ENCODE results near the gene C2.
"Not testable (repeated sequence)": the region's sequence is repeated elsewhere in the genome, so short reads cannot be mapped to it uniquely, and the experiment has no call there.

C2 gene

DNA sequence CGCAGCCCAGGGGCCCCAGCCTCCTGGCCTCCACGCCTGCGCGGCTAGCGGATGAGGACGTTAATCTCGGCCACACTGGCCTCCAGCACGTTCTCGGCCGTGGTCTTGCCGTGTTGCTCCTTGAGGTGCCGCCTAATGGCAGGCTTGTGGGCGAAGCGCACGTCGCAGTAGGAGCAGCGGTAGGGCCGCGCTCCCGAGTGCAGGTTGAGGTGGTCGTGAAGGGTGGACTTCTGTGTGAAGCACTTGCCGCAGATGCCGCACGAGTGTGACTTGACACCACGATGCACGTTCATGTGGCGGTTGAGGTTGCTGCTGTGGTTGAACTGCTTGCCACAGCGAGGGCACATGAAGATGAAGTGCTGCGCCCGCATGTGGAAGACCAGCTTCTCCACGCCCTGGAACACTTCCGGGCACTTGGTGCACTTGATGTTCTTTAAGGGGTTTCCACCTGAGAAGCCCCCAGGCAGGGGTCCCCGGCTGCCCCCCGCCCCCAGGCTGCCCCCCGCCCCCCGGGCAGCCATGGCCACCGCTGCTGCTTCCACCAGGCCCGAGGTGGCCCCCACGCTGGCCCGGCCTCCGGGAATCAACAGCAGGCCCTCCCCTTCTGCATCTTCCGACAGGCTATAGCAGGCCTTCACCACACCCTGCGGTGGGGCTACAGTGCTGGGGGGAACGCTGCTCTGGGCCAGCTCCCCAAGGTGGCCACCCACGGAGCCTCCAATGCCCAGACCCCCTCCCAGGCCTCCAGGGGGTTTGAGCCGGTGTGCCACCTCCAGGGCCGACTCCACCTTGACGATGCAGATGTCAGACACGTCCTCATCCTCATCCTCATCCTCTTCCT is 27.4 kb upstream of the C2 start:
- no peak for DNase-seq

DNA sequence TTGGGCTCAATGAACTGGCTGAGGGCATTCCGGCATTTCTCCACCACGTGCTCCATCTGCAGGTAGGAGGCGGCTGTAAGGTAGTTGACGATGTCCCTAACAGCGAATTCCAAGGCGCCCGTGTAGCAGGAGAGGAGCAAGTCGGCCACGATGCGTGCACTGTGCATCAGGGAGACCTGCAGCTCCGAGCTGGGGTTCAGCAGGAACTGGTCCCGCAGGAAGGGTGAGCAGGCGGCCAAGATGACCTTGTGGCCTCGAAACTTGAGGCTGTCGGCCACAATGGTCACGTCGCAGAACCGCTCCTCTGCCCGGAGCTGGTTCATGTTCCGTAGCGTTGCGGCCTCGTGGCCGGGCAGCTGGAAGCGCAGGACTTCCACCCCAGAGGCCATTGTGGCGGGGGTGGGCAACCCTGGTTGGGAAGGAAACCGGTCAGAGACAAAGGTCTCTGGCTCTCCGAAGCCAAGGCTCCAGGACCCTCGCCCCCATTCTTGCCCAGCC is 26.6 kb upstream of the C2 start:
- DNase-seq, result no peak

DNA sequence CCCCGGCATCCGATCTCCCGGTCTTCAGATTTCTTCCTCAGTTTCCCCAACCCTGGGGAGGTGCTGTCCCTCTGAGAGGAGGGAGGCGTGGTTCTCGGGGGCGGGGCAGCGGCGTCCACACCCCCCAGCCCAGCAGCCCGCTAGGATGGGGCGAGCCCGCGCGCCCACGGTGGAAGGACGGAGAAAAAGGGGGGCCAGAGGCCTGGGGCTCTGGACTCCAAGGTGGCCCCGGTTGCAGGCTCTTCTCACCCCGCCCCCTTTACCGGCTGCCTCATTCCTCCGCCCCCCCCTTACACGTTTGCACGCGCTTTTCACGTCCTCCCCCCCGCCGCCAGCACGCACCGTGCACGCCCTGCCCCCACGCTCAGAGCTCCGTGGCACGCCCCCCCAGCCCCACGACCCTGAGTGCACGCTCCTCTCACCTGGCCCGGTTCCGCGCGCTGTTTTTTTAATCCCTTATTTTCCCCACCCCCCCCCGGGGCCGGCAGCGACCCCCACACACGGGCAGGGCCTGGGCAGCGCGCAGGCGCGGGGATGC is 26.0 kb upstream of the C2 start:
- DNase-seq, result peak; percentile 53

DNA sequence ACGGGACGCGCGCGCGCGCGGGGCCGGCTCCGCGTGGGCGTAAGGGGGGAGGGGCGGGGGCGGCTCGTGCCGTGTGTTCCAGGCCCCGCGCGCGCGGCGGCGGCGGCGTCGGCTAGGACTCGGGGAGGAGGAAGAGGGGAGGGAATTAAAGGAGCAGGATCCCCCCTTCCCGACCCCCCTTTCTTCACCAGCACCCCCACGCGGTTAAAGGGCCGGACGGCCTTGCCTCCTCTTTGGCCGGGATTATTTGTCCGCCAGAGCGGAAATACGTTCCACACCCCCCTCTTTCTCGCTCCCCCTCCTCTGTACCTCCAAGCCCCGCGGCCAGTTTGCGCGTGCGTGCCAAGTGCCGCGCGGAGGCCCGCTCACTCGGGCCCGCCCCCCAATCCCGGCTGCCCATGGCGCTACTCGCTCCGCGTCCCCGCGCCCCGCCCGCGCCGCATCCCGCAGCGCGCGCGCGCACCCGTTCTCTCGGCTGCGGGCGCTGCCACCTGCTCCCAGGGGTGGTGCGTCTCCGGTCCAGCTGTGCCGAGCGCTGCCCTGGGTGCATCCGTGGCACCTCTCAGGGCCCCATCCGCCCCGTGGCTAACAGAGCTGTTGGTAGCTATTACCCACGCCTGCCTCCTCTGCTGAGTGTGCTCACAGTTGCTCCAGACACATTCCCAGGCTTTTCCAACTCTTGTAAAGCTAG is 25.4 kb upstream of the C2 start, which contains the start of gene ZBTB12:
Gene ZBTB12 (minus strand): TSS at position 134 of the 691 bp plus-strand sequence. CDS start 781 bp downstream, outside the sequence.
- DNase-seq, result peak; percentile 95

DNA sequence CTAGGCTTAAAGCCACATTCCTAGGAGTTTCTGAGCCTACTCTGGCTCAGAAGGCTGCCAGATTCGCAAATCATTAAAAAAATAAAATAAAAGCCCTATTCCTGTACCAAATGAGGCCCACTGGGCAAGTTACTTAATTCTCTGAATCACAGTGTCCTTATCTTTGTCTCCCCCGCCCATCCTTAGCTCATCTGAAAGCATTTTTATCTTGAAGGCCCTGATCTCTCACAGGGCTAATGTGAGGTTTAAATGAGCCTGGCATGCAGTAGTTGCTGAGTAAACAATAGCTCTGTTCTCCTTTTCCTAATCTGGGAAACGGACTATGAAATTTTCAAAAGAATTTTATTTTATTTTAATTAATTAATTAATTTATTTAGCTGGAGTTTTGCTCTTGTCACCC is 23.6 kb upstream of the C2 start:
- DNase-seq, result no peak

DNA sequence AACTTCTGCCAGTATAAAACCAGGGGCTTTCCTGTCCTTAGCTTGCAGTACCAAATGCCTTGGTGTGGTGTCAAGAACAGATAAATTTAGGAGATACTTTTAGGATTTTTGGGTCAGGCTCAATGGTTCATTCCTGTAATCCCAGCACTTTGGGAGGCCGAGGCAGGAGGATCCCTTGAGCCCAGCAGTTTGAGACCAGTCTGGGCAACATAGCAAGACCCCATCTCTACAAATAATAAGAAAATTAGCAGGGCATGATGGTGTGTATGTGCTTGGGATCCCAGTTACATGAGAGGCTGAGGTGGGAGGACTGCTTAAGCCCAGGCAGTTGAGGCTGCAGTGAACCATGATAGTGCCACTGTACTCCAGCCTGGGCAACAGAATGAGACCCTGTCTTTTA is 22.5 kb upstream of the C2 start:
- DNase-seq, result no peak

DNA sequence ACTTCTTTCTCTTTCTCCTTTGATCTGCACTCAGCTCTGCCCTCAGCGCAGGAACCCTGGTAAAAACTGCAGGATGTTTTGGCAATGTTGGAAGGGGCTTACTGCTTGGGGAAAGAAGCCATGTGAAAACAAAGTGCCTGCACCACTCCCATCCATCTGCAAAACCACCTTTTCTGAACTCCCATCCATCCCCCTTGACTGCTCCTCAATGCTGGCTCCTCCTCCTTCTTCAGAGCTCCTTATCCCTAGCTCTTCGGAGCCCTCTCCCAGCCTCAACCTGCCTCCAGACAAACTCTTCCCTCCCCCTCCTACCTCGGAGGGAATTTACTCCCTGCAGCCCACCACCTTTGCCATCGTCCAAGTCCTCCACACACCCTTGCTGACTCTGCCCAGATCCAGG is 21.4 kb upstream of the C2 start:
- no peak for DNase-seq

DNA sequence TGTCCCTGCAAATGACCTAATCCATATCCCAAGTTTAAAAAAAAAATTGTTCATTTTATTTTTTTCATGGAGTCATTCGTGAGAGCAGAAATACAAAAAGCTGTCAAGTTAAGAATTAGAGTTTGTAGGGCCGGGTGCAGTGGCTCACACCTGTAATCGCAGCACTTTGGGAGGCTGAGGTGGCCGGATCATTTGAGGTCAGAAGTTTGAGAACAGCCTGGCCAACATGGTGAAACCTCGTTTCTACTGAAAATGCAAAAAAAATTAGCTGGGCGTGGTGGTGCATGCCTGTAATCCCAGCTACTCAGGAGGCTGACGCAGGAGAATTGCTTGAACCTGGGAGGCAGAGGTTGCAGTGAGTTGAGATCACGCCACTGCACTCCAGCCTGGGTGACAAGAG is 20.8 kb upstream of the C2 start:
- DNase-seq, result not testable (repeated sequence)

DNA sequence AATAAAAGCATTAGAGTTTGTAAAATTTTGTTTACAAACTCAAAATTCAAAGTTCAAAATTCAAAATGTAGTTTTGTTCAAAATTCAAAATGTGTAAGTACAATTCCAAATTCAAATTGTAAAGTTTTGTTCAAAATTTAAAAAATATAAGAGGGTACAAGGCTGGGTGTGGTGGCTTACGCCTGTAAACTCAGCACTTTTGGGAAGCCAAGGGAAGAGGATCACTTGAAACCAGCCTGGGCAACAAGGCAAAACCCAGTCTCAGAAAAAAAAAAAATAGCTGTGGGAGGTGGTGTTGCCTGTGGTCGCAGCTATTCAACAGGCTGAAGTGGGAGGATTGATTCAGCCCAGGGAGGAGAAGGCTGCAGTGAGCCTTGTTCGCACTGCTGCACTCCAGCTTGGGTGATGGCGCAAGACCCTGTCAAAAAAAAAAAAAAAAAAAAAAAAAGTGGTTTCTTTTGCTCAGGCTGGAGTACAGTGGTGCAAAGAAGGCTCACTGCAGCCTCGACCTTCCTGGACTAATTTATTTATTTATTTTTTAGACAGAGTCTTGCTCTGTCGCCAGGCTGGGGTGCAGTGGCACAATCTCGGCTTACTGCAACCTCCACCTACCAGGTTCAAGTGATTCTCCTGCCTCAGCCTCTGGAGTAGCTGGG is 20.2 kb upstream of the C2 start:
- DNase-seq, result no peak

DNA sequence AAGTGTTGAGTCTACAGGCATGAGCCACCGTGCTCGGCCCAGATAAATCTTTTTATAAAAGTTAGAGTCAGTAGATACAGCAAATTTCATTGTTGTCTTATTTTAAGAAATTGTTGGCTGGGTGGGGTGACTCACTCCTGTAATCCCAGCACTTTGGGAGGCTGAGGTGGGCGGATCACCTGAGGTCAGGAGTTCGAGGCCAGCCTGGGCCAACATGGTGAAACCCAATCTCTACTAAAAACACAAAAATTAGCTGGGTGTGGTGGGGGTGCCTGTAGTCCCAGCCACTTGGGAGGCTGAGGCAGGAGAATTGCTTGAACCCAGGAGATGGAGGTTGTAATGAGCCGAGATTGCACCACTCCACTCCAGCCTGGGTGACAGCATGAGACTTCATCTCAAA is 19.3 kb upstream of the C2 start:
- DNase-seq, result not testable (repeated sequence)

DNA sequence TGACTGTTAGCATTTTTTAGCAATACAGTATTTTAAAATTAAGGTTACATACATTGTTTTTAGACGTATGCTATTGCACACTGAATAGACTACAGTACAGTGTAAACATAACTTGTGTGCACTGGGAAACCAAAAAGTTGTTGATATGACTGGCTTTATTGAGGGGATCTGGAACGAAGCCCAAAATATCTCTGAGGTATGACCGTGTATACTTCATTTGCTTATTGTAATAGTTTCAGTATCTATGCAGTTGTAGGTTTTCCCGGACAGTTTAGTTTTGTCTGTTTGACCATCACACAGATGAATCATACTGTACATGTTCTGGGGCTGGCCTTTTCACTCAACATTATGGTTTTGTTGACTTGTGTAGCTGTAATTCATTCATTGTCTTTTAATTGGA is 18.7 kb upstream of the C2 start:
- no peak for DNase-seq

DNA sequence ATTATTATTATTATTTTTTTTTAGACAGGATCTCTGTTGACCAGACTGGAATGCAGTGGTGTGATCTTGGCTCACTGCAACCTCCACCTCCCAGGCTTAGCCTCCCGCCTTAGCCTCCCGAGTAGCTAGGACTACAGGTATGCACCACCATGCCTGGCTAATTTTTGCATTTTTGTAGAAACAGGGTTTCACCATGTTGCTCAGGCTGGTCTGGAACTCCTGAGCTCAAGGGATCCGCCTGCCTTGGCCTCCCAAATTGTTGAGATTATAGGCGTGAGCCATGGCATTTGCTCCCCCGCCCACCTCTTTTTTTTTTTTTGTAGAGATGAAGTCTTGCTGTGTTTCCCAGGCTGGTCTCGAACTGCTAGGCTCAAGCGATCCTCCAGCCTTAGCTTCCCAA is 18.2 kb upstream of the C2 start:
- DNase-seq, result not testable (repeated sequence)

DNA sequence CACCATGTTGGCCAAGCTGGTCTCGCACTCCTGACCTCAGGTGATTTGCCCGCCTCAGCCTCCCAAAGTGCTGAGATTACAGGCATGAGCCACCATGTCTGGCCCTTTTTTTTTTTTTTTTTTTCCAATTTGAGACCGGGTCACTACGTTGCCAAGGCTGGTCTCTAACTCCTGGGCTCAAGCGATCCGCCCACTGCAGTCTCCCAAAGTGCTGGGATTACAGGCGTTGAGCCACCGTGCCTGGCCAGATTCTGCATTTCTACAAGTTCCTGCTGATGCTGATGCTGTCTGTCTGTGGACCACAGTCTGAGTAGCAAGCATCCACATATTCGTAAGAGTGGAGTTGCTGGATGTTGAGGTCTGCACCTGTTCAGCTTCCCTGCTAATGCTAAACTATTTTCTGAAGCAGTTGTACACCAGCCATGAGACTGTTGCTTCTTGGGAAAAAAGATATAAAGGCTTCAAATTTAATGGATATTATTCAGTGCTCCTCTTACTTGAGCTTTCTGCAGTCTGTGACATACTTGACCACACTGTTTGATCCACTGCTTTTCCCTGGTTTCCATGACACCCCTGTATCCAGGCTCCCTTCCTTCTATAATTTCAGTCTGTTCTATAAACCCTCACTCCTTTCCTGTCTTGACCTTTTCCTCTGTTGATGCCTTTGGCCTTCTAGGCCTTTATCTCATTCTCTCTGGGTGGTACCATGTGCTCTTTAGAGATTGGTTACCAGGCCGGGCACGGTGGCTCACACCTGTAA is 15.5 kb upstream of the C2 start:
- no peak for DNase-seq

DNA sequence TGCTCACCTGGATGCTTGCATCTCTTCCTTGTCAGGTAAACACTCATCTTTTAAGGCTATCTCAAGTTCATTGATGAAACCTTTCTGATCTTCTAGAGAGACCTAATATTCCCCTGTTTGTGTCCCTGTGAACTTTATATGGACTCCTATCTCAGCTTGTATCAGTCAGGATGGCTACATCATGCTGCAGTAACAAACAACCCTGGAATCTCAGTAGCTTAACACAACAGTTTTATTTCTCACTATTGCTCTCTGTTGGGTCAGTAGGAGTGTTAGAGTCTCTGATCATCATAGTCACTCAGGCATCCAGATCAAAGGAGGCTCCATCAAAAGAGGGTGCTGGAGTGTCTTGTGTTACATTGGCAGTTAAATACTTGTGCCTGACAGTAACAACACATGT is 12.2 kb upstream of the C2 start:
- no peak for DNase-seq

DNA sequence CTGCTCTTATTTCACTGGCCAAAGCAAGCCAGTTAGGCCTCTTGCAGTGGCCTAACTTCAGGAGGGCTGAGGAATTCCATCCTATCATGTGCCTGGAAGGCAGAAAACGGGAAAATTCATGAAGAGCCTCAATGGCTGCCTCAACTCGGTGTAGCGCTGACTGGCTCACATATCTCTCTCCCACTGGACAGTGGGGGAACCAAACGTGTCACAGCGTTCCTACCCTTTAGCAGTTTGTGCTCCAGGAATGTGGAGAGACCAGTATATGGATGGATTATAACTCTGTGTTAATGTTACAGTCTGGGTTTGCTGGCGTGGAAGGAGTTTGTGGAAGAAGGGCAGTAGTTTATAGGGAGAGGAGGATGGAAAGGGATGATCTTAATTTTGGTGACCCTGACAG is 11.8 kb upstream of the C2 start:
- DNase-seq, result no peak

DNA sequence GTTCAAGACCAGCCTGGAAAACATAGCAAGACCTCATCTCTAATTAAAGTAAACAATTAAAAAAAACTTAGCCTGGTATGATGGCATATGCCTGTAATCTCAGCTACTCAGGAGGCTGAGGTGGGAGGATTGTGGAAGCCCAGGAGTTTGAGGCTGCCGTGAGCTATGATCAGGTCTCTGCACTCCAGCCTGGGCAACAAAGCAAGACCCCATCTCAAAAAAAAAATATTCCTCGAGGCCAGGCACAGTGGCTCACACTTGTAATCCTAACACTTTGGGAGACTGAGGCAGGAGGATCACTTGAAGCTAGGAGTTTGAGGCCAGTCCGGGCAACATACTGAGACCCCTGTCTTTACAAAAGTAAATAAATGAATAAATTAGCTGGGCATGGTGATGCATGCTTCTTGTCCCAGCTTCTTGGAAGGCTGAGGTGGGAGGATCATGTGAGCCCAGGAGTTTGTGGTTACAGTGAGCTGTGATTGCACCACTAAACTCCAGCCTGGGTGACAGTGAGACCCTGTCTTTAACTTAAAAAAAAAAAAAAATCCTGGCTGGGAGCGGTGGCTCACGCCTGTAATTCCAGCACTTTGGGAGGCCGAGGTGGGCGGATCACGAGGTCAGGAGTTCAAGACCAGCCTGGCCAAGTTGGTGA is 9.3 kb upstream of the C2 start:
- no peak for DNase-seq

DNA sequence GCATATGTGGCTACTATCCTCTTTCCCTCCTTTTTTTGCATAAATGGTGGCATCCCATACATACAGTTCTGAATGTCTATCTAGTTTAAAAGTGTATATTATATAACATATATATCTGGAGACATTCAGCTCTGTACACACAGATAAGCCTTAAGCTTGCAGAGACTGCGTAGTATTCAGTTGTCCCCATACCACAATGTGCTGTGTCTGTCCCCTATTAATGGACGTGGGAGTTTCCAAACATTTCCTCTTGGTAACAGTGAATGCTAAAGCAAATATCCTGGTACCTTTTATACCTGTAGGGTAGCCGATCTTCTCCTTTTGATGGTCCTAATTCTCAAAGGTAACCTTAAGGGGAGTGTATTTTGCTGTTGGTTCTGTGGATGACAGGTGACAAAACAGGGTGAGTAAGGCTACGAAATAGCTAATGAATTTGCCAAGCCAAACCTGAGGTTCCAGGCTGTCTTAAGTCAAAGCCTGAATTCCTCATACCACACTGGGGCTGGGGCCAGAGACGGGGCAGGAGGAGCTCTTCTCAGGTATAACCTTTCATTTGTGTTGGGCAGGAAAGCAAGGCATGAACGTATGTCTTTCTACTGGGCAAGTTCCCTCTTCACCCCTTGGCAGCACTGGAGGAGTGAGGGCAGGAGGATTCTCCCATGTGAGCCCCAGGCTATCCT is 7.8 kb upstream of the C2 start:
- DNase-seq, result no peak

DNA sequence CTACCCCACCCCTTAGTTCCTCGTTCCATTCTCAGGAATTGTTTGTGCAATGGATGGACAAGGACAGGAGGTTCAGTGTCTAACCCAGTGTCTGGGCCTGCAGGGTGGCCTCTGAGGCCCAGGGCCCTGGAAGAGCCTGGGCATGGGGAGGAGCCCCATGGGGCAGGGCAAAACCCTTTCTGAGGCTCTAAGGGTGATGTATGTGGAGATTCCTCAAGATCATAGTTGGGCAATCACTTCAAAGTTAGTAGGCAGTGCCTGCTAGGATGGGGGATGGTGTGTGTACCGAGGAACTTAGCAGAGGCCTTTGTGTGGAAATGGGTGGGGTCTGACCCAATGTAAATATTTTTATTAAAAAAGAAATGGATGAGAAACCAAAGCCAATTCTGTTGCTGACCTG is 6.7 kb upstream of the C2 start:
- no peak for DNase-seq

DNA sequence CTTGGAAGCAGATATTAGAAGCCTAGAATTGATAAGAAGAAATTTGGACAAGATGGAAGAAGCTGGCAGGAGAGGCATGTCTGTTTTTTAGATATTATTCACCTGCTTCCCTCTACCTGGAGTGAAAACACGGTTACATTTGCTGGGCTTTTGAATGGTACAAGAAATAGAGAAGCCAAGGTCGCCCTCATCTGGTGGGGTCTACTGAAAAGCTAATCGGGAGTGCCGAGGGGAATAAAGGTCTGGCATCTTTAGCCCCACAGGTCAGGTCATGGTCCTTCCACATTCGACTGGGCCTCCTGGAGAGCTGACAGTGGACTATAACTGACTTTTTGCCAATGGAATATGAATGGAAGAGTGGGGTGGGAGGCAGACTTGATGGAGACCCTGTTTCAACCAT is 4.6 kb upstream of the C2 start:
- DNase-seq, result no peak

DNA sequence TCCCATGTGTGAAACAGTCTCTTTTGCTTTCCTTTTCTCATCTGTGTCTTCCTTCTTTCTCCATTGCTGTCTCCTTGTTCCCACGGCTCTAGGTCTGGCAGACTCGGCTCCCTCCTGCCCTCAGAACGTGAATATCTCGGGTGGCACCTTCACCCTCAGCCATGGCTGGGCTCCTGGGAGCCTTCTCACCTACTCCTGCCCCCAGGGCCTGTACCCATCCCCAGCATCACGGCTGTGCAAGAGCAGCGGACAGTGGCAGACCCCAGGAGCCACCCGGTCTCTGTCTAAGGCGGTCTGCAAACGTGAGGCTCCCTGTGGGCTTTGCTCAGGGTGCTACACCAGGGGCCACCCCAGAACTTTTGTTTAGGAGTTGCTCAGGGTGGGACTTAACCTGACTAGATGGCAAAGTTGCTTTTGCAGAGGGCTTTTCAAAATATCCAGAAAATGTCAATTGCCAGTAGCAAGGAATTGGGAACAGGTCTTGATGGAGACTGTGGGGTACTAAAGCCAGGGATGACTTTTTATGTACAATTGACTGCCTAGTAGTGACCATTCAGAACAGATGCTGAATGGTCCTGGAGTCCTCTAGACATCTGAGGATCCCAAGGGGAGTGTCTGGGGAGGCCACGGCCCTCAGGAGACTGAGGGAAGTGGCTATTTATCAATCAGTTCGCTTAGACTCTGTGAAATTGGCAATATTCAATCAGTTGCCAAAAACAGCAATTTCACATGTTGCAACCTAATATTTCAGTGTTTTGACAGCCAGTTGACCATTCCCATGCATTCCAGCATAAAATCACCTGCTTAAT is 550 bp downstream of the C2 start:
- DNase-seq, result no peak

DNA sequence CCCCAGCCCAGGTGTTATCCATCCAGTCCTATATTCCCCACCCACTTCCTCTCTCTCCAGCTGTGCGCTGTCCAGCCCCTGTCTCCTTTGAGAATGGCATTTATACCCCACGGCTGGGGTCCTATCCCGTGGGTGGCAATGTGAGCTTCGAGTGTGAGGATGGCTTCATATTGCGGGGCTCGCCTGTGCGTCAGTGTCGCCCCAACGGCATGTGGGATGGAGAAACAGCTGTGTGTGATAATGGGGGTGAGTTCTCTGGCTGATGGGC is 1.1 kb downstream of the C2 start:
- no peak for DNase-seq
